NCI-H187 treated with DMSO at 0.1 percent for 48 hours (cell line): ENCODE measurements around the gene PGA3.
"Not testable (repeated sequence)": the region's sequence is repeated elsewhere in the genome, so short reads cannot be mapped to it uniquely, and the experiment has no call there.

Source experiments
- DNase-seq: peaks from one replicate; lab custom pipeline; 2025; lab: John Stamatoyannopoulos, UW

Gene PGA3

DNA sequence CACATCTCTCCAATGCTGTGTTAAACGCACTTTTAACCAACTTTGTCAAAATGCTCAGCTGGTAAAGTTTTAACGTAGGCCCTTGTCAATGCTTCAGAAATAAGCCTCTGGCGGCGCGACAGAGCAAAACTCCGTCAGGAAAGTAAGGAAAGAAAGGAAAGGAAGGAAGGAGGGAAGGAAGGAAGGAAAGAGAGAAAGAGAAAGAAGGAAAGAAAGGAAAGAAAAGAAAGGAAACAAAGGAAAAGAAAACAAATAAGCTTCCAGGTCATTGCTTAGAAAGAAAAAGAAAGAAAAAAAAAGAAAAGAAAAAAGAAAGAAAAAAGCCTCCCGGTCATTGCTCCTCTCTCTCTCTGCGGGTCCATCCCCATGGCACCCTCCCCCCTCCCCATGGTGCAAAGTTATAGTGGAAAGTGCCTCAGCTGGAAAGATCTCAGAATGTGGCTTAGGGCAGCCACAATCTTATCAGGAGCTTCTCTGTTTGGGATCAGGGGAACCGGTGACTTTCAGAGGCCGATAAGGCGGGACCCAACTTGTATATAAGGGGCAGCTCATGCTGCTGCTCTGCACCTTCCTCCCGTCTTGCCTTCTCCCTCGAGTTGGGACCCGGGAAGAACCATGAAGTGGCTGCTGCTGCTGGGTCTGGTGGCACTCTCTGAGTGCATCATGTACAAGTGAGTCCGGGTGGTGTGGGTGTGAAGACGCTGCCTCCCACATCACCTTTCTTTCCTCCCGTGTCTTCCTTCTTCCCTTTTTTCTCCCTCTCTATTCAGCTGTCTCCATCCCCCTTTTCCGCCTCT, at the start of gene PGA3:
PGA3 (plus strand) TSS at position 566 of the 797 bp plus-strand sequence; CDS start at position 616, 50 bp downstream.
- not testable (repeated sequence) for DNase-seq

DNA sequence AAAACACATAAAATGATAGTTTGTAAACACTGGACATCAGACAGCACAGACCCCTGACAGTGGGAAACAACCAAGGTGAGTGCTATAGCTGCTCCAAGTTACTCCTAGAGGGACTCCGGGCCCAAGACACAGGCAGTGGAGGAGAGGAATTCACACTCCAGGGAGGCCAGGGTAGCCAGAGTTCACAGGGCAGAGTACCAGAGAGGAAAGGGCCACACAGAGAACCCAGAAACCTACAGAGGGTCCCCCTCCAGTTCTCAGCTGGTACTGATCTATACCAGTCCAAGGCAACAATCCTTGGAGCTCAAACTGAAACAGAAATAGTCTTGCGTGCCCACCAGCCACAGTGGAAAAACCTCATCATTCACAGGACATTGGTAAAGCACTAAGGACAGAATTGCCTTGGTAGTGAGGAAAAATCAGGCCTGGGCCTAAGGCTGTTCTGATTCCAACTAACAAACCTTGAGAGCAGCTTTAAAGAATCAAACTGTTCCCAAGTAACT, 49.7 kb upstream of the PGA3 start:
- no peak for DNase-seq

DNA sequence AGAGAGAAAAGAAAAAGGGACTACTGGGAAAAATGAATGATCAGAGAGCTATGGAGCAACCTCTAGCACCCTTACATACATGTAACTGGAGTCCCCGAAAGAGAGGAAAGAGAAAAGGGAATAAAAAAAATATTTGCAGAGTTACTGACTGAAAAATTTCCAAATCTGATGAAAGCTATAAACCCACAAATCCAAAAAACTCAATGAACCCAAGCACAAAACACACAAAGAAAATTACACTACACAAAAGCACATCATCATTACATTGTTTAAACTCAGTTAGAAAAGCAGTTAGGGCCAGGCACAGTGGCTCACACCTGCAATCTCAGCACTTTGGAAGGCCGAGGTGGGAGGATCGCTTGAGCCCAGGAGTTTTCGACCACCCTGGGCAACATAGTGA, 48.8 kb upstream of the PGA3 start:
- no peak for DNase-seq

DNA sequence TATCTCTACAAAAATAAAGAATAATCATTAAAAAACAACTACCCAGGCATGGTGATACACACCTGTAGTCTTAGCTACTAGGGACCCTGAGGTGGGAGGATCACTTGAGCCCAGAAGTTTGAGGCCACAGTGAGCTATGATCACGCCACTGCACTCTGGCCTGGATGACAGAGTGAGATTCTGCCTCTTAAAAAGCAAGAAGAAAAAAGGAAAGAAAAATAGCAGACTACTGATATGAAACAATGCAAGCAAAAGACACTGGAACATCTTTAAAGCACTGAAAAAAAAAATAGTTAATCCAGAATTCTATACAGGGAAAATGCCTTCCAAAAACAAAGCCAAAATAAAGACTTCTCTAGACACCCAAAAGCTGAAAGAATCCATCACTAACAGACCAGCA, 48.0 kb upstream of the PGA3 start:
- DNase-seq: no peak

DNA sequence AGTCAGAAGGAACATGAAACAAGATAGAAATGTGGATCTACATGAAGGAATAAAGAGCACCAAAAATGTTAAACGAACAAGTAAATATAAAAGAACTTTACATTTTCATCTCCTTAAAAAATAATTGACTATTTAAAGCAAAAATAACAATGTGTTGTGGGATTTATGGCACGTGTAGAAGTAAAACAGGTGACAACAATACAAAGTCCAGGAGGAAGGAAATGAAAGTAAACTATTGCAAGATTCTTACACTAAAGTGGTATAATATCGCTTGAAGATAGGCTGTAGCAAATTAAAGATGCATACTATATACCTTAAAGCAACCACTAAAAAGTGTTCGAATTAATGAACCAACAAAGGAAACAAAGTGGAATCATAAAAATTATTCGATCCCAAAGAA, 47.6 kb upstream of the PGA3 start:
- no peak for DNase-seq

DNA sequence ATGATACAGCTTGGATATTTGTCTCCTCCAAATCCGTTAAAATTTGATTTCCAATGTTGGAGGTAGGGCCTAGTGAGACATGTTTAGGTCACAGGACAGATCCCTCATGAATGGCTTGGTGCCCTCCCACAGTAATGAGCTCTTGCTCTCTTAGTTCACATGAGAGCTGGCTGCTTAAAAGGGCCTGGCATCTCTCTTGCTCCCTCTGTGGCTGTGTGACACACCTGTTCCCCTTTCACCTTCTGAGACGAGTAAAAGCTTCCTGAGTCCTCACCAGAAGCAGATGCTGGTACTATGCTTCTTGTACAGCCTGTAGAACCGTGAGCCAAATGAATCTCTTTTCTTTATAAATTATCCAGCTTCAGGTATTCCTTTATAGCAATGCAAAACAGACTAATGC, 45.6 kb upstream of the PGA3 start:
- DNase-seq: no peak

DNA sequence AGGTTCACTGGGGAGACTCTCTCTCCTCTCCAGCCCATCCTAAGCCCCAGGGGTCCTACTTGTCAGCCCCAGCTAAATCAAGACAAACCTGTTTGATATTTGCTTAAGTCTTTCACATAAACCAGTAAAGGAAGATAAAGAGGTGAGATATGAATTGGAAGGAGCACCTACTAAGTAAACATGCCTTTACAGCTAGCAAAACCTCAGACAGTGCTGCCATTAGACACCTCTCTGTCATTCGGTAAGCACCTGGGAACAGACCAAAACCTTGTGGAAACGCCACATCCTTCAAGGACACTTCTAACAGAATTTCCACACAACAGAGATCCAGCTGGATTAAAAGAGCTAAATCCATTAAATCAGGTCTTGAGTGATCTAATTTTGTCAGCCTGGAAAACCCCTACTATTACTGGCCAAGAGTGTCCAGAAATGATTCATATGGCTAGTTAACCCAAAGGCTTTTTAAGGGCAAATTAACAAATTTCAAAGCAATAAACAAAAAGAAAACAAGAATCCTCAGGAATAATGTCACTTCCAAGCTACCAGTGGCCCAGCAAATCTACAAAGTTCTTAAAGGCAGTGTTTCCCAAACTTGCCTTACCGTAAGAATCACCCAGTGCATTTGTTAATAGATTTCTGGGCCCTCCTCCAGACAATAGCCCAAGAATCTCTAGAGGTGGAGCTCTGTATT, 44.5 kb upstream of the PGA3 start:
- DNase-seq: no peak

DNA sequence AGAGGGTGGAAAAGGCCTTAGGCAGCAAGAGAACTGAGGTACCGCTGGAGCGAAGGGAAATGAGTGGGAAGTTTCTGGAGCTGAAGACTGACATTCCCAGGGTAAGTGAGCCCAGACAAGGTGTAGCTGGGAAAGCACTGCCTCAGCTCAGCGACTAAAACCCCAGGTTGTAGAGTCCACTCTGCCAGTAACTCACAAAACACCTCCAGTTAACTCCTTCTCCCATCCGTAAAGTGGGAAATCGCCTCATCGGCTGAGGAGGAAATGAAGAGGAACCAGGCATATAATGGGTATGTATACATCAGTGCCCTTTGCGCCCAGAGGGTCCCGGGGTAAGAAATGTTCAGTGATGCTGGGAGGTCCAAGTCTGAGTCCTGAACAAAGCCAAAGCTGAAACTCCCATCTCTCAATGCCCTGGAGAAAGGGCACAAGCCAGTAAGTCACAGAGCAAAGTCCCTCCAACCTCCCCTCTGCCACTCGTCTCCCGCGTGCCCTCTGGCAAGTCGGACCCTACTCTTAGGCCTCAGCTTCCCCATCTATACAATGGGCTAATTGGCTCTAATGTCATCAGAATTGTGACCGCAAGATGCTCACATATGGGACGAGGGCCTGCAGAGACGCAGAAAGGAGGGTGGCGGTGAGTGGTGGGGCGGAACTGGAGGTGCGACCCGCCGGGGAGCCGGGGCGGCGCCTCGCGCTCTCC, 42.7 kb upstream of the PGA3 start:
- DNase-seq: no peak

DNA sequence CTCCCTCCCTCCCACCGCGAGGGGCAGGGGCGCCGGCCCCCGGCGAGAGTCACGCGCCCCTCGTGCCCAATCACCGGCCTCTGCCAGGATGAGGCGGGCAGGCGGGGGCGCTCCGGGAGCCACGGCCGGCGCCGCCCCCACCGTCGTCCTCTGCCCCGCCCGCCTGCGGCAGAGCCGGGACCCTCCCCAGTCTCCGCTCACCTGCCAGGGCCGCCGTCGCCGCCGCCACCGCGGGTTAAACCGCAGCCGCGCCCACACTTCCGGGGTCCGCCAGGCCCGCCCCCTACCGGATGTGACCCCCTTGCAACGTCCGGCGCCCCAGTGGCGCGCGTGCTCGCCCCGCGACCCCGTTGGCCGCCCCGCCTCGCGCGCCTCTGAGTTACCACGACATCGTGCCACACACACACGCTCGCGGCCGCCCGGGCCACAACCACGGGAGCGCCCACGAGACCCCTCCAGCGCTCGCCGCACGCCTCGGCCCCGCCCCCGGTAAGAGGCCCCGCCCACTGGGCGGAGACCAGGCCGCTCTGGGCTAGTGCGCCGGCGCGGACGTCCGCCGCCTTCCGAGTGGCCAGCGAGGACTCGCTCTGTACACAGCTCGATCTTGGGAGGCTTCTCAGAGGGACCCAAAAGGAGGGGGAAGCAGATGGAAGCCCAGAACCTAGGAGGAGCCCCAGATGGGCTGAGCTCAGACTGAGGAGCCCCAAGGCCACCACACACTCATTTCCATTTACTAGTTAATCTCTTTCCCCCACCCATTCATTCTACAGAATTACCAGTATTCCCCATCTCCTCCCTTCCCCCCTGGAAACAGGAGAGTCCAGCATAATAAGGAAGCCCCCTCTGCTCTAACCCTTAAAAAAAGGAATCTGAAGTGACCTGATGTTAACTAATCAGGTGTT, 41.9 kb upstream of the PGA3 start, which contains the start of gene VPS37C:
VPS37C (minus strand) TSS at position 237 of the 902 bp plus-strand sequence. CDS start 22,597 bp downstream, outside the sequence.
- DNase-seq: no peak

DNA sequence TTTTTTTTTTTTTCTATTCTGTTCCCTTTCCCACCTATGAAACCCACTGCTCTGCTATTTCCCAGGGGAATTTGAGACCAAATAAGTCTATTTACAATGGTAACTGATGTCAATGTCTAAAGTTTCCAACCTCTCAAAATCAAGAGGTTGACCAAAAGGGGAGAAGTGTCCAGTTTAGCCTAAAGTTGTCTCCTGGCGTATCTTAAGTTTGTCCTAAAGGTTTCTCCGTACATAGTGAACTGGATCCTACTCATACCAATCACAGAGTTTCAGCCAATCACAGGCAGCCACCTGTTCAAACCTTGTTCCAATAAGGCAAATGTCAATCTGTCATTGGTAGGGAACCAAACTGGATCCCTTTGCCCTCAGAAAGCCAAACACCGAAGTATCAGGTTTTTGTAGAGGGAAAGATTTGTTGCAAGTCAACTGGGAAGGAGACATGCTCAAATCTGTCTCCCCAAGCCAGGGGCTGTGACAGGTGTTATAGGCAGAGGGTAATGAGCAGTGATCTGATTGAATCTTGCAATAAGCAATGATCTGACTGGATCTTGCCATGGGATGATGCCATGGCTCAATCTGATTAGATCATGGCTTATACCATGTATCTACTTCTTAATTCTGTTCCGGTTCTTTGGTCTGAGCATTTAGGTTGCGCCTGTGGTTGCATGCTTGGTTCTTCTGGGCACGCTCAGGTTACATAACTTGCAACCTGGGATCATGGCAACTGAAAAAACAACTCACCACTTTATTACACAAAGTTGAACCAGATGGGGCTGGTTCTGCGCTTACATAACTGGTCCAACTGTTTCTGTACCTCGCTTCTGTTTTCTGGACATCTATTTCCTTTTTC, 41.0 kb upstream of the PGA3 start:
- no peak for DNase-seq

DNA sequence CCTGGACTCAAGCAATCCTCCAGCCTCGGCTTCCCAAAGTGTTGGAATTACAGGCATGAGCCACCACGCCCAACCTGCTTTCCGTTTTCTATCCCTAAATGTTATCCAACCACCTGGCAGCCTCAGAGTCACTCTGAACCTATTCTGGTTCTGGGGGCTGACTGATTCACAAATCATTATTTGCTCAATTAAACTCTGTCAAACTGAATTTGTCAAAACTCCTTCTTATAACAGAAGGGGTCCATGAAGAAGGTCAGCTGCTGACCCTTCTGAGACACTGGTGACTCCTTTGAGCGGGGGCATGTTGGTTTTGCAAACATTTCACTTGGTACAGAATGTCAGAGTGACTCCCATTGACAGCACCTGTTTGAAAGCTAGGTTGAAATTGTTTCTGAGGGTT, 40.3 kb upstream of the PGA3 start:
- no peak for DNase-seq

DNA sequence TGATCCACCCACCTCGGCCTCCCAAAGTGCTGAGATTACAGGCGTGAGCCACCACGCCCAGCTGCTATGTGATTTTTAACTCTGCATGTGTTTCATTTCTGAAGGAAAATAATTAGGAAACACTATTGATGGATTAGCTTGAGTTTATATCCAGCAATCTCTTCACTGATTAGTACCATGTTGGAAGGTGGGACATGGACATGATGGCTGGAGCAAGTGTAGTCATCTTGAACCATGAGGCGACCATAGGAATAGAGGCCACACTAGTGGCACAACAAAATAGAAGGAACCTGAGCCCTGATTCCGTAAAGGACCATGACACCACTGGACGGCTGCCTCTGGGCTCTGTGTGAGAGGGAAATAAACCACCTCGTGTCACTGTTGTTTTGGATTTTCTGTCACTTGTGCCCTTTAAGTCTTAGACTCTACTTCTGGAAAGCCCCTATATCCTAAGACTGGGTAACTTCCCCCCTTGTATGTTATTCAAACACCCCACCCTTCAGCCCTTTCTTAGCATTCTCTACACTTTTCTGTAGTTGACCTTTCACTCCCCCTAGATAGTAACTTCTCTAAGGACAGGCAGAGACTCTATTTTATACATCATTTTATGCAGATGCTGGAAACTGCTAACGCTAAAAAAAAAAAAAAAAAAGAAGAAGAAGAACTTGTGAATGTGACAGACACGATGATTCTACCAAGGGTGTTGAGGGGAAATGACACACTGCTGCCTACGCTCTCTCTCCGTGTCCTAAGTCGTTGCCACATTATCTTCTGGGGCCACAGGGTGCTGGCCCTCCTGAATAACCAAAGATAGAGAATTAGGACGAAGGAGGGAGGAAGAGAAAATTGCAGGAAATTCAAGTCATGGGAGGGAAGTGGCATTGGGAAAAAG, 39.4 kb upstream of the PGA3 start:
- no peak for DNase-seq

DNA sequence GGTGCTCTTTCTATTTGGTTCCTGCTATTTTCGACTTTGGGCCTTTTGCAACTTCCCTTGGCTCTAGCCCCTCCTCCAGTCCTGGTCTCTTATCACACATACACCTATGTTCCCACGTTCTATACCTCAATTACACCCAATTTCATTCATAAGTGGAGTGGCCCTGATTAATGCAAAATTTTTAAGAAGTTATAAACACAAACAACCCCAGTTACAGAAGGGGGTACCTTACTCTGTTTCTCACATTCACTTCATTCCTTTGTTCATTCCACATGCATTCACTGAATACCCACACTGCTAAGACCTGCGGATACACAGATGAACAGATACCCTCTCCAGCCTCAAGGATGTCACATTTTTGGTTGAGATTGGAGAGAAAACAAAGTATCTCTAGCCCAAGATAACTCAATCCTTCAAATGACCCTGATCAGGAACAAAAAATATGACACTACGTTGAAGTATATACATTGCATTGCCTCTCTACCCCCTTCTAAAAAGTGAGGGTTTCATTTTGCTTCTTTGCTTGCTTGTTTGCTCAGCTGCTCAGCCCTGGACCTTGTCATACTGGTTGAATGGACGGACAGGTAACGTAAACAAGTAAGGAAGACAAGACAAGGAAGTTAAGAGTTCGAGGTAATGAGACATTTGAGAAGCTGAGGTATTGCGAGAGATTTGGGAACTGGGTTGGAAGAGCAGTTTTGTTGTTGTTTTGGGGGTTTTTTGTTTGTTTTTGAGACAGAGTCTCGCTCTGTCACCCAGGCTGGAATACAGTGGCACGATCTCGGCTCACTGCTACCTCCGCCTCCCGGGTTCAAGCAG, 38.5 kb upstream of the PGA3 start:
- DNase-seq: no peak

DNA sequence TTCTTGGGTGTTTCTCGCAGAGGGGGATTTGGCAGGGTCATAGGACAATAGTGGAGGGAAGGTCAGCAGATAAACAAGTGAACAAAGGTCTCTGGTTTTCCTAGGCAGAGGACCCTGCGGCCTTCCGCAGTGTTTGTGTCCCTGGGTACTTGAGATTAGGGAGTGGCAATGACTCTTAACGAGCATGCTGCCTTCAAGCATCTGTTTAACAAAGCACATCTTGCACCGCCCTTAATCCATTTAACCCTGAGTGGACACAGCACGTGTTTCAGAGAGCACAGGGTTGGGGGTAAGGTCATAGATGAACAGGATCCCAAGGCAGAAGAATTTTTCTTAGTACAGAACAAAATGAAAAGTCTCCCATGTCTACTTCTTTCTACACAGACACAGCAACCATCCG, 37.5 kb upstream of the PGA3 start:
- not testable (repeated sequence) for DNase-seq

DNA sequence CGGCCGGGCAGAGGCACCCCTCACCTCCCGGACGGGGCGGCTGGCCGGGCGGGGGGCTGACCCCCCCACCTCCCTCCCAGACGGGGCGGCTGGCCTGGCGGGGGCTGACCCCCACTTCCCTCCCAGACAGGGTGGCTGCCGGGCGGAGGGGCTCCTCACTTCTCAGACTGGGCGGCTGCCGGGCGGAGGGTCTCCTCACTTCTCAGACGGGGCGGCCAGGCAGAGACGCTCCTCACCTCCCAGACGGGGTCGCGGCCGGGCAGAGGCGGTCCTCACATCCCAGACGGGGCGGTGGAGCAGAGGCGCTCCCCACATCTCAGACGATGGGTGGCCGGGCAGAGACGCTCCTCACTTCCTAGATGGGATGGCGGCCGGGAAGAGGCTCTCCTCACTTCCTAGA, 37.0 kb upstream of the PGA3 start:
- not testable (repeated sequence) for DNase-seq

DNA sequence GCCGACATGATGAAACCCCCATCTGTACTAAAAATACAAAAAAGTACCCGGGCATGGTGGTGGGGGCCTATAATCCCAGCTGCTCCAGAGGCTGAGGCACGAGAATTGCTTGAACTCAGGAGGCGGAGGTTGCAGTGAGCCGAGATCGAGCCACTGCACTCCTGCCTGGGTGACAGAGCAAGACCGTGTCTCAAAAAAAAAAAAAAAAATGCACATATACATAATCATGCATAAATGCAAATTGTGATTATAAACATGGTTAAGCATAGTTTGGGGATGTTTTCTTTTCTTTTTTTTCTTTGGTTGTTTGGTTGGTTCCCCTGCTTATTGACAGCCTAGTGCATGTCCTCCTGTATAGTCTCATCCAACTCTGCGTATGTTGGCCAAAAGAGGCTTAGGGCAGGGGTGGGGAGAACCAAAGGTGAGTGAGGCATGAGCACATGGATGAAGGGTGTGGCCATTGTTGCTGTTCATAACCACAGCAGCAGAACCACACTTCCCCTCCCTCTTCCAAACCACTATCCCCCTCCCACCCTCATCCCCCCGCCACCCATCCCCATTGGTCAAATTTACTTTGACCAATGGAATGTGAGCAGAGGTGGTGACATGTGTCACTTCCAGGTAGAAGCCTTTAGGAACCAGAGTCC, 35.1 kb upstream of the PGA3 start:
- DNase-seq: no peak

DNA sequence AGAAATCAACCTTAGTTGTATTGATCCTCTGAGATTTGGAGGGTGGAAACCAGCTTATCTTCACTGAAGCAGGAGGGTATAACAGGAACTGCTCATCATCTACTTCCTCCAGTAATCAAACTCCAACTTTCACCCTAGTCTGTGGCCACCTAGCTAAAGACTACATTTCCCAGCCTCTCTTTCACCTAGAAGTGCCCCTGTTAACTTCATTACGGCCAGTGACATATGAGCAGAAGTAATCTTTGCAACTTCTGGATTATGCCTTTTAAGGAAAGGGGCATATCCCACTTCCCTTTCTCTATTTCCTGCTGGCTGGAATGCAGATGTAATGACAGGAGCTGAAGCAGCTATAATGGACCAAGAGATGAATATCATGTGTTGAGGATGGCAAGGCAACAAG, 34.5 kb upstream of the PGA3 start:
- DNase-seq: no peak

DNA sequence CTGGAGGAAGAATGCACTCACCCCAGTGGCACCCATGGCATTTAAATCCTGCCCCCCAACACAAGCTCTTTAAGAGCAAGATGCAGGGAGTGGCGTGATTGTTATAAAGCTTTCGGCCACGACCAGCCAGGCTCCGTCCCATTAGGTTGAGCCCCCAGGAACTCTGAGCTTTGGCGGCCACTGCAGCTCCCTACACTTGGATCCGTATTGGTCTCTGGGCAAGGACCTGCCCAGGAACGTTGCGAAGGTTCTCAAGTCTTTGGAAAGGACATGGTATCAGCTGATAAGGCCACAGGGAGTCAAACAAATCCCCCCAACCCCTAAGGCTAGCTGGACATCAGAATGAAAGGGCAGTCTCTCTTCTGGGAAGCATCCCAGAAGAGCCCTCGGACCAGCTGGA, 32.7 kb upstream of the PGA3 start:
- DNase-seq: no peak
